DOHH2 (cell line): ENCODE results near the gene CCL19.

Experiments used
- CTCF ChIP-seq: fragments of 200-600 bp; sonication (generic); IDR thresholded peaks from one replicate; pipeline ENCODE4 v1.5.1; 2014; ENCODE audit warnings: antibody characterized with exemption, mild to moderate bottlenecking, low read depth, low read length; ENCODE audit not compliant: poor library complexity, severe bottlenecking
- EZH2phosphoT487 ChIP-seq: fragments of 200-600 bp; sonication (generic); IDR thresholded peaks from 2 replicates; pipeline ENCODE4 v1.6.1; 2017; ENCODE audit warnings: borderline replicate concordance, mild to moderate bottlenecking, antibody characterized with exemption, low read length, moderate library complexity, mixed read lengths

GRCh38 chr9:34644766-34645314 is 46.2 kb downstream of the CCL19 start:
- TF ChIP-seq CTCF (no peak), EZH2phosphoT487 (no peak)
